Measurements from ENCODE around the gene PITPNC1.

The PITPNC1 gene

GRCh38 chr17:67711916-67712315 lies 334.8 kb downstream of the PITPNC1 start:
- H3F3A ChIP-seq (ENCODE audit: insufficient read depth, low read length), result no peaks in the 10 kb centered on the region
- no peaks in the 10 kb centered on the region for H3K27me3 ChIP-seq (ENCODE audit: insufficient read depth, low read length)
- H3K27ac ChIP-seq (ENCODE audit: low read depth, low read length, poor library complexity, severe bottlenecking), result no peak overlapping the region
- no peak overlapping the region for H3K4me3 ChIP-seq (ENCODE audit: low read depth, low read length, poor library complexity, severe bottlenecking)
- no peak for TF ChIP-seq EZH2 (IDR thresholded peaks at IDR 0.05; ENCODE audit: borderline replicate concordance, low read length)
- no peak for TF ChIP-seq CTCF (IDR thresholded peaks at IDR 0.05; ENCODE audit: low read length)
- H3K36me3 ChIP-seq (ENCODE audit: insufficient read depth, low read length), result no peaks in the 10 kb centered on the region; the same call in 1 of the 2 replicates
- no peaks in the 10 kb centered on the region for H3K9me2 ChIP-seq (ENCODE audit: low read depth, low read length)
- H4K20me1 ChIP-seq (ENCODE audit: insufficient read depth, low read length), result no peaks in the 10 kb centered on the region
- 0 out of 2 replicates have a peak, but pooled peaks cover 2% of the 10 kb centered on the region for H3K9me3 ChIP-seq (ENCODE audit: low read length)
- H3K4me1 ChIP-seq (ENCODE audit: insufficient read depth, low read length, severe bottlenecking), result peaks cover 6% of the 10 kb centered on the region
- H3K9ac ChIP-seq (ENCODE audit: low read length), result no peak overlapping the region
- no peak overlapping the region for H3K4me2 ChIP-seq (ENCODE audit: low read length)
- H3K79me2 ChIP-seq (ENCODE audit: insufficient read depth, low read length), result no peaks in the 10 kb centered on the region
- no peak overlapping the region for H2AFZ ChIP-seq (ENCODE audit: low read length)

- TF ChIP-seq EZH2 (IDR thresholded peaks at IDR 0.05; ENCODE audit: borderline replicate concordance, low read length) (no peak), CTCF (IDR thresholded peaks at IDR 0.05; ENCODE audit: low read length) (no peak)
- no peak overlapping the region for H2AFZ ChIP-seq (ENCODE audit: low read length)
- no peaks in the 10 kb centered on the region for H3F3A ChIP-seq (ENCODE audit: insufficient read depth, low read length)
- H3K79me2 ChIP-seq (ENCODE audit: insufficient read depth, low read length), result no peaks in the 10 kb centered on the region
- no peak overlapping the region for H3K4me3 ChIP-seq (ENCODE audit: low read depth, low read length, poor library complexity, severe bottlenecking)
- H3K9me2 ChIP-seq (ENCODE audit: low read depth, low read length), result no peaks in the 10 kb centered on the region
- H3K9ac ChIP-seq (ENCODE audit: low read length), result no peak overlapping the region
- no peak overlapping the region for H3K27ac ChIP-seq (ENCODE audit: low read depth, low read length, poor library complexity, severe bottlenecking)
- no peaks in the 10 kb centered on the region; the same call in 1 of the 2 replicates for H3K36me3 ChIP-seq (ENCODE audit: insufficient read depth, low read length)
- H3K27me3 ChIP-seq (ENCODE audit: insufficient read depth, low read length), result no peaks in the 10 kb centered on the region
- H3K4me2 ChIP-seq (ENCODE audit: low read length), result no peak overlapping the region
- 0 out of 2 replicates have a peak, but pooled peaks cover 2% of the 10 kb centered on the region for H3K9me3 ChIP-seq (ENCODE audit: low read length)
- H4K20me1 ChIP-seq (ENCODE audit: insufficient read depth, low read length), result no peaks in the 10 kb centered on the region
- H3K4me1 ChIP-seq (ENCODE audit: insufficient read depth, low read length, severe bottlenecking), result peaks cover 9% of the 10 kb centered on the region
Observed at GRCh38 chr17:67712375-67712774, 335.3 kb downstream of the PITPNC1 start.

- Histone ChIP-seq H4K20me1 (ENCODE audit: insufficient read depth, low read length) (no peaks in the 10 kb centered on the region), H3K9me3 (ENCODE audit: low read length) (0 out of 2 replicates have a peak, but pooled peaks cover 2% of the 10 kb centered on the region), H3F3A (ENCODE audit: insufficient read depth, low read length) (no peaks in the 10 kb centered on the region), H3K4me2 (ENCODE audit: low read length) (no peak overlapping the region), H3K27ac (ENCODE audit: low read depth, low read length, poor library complexity, severe bottlenecking) (no peak overlapping the region), H3K36me3 (ENCODE audit: insufficient read depth, low read length) (no peaks in the 10 kb centered on the region; the same call in 1 of the 2 replicates), H3K9me2 (ENCODE audit: low read depth, low read length) (no peaks in the 10 kb centered on the region), H3K9ac (ENCODE audit: low read length) (no peak overlapping the region), H3K79me2 (ENCODE audit: insufficient read depth, low read length) (peaks cover 3% of the 10 kb centered on the region), H2AFZ (ENCODE audit: low read length) (no peak overlapping the region), H3K27me3 (ENCODE audit: insufficient read depth, low read length) (no peaks in the 10 kb centered on the region), H3K4me3 (ENCODE audit: low read depth, low read length, poor library complexity, severe bottlenecking) (no peak overlapping the region), H3K4me1 (ENCODE audit: insufficient read depth, low read length, severe bottlenecking) (peaks cover 9% of the 10 kb centered on the region)
- TF ChIP-seq CTCF (IDR thresholded peaks at IDR 0.05; ENCODE audit: low read length) (no peak), EZH2 (IDR thresholded peaks at IDR 0.05; ENCODE audit: borderline replicate concordance, low read length) (no peak)
Observed at GRCh38 chr17:67713169-67713568, 336.1 kb downstream of the PITPNC1 start.

Data from OCI-LY1 (cell line).